HG03354 (cell line): ENCODE data around the gene DST.
"Not testable (repeated sequence)": the region's sequence is repeated elsewhere in the genome, so short reads cannot be mapped to it uniquely, and the experiment has no call there.

Source experiments
- ATAC-seq: cut with Tn5 transposase; IDR thresholded peaks from one replicate; pipeline ENCODE4 v1.9.1; 2021; ENCODE audit warnings: mild to moderate bottlenecking; ENCODE audit not compliant: unreplicated experiment, poor library complexity, severe bottlenecking

Gene DST

DNA sequence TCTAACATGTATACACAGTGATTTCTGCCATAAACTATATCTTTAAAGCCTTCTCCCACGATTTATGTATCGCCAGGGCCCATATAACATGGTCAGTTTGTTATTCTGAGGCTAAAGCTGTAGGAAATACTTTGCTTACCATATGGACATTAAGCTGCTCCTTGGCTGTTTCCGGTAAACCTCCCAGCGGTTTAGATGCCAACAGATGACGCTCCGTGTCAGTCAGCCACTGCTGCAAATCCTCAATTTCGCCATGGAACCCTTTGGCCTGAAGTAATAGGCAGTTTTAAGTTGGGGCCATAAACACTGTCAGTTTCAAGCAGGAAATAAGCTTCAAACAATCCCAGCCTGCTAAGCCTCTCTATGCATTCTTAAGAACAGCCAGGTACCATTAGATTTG, 145.4 kb downstream of the DST start:
- no peak for ATAC-seq

DNA sequence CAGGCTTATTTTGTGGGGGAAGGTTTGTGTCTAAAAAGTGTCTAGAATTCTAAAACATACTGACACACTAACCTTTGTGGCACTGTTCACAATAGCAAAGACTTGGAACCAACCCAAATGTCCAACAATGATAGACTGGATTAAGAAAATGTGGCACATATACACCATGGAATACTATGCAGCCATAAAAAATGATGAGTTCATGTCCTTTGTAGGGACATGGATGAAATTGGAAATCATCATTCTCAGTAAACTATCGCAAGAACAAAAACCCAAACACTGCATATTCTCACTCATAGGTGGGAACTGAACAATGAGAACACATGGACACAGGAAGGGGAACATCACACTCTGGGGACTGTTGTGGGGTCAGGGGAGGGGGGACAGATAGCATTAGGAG, 146.0 kb downstream of the DST start:
- not testable (repeated sequence) for ATAC-seq

DNA sequence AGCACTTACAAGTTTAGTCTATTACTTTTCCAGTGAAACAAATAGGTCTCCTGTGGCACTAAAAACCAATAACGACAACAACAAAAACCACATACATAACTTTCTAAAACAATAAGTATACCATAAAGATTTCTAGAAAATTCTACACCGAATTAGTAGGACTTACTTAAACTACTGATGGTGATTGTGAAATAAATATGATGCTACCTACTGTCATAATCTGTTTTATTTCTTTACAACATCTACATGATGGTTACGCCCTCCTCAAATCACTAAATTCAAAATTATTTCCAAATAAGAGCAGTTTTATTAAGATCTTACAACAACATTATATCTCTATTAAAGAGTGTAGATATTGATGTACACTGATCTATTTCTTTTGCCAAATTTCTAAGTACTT, 147.0 kb downstream of the DST start:
- no peak for ATAC-seq

DNA sequence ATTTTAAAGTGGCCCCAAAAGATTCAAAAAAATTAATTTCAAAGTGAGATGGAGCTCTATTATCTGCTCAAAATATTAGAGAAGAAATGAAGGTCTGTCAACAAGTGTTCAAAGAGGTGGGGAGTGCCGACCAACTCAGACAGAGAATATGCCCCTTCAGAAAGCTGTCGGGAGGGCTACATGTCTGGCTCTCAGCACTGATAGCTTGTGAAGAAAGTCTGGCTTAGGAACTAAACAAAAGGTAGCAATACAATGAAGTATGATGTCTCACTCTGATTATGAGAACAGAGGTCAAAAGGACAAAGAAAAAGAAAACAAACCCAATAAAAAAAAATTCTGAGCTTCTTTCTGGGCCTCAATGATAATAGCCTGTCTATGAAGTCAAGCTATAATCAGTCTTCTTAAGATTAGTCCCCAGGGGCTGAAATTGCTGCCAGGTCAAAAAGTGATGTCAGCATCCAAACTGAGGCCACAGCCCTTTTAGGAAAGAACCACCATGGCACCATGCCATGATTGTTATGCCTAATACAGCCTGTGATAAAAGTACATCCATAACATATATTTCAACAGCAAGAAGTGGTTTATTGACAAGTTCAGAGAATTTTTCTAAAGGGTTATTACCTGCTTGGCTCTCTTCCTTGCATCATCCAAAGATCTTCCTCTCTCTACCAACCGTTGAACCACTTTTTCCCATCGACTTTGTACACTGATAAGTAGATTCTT, 150.9 kb downstream of the DST start:
- no peak for ATAC-seq

DNA sequence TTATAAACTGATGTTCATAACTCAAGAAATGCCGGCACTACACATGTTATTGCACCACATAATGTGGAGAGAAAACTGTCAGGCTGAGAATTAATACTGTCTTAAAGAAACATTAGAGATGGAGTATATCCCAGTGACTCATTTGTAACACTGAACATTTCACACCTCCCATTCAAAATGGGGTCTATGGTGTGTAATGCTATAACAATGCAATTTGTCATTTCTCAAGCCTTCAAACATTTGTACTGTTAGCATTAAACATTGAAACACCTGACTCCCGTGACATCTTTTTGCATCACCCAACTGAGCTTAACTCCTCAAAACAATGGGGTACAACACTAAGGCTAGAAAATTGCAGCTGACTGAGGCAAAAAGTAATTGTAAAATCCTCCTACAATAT, 151.7 kb downstream of the DST start:
- no peak for ATAC-seq

DNA sequence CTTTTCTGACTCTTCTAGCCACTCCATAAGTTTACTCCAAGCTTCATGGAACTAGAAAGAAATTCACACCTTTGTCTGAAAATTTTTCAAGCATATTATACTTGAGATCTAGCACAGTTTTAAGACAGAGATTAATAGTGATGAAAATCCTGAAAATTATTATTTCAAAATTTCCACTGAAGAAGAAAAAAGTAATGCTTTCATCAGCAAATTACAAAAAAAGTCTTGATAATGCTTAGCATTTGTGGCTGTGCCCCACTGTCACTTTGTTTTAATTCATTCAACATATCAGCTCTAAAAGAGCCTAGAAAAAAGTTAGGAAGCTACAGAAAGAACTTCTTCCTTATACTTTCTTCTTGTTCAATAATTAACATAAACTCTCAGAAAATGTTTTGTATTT, 153.1 kb downstream of the DST start:
- ATAC-seq = no peak

DNA sequence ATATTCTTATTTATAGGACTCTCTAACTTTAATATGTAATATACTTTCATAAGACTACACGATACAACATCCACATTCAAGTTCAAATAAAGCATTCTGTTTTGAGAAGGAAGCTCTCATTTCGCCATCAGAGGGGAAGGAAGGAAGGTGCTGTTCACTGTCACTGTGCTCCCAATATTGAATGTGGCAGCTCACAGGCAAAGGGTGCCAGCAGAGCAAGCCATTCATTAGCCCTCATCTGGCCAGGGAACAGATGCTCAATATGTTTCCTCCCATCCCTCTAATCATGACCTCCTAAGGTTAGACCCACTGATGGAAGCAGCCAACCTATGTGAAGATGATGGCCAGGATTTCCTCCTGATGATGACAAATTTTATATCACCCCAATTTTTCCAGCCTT, 154.4 kb downstream of the DST start:
- no peak for ATAC-seq

DNA sequence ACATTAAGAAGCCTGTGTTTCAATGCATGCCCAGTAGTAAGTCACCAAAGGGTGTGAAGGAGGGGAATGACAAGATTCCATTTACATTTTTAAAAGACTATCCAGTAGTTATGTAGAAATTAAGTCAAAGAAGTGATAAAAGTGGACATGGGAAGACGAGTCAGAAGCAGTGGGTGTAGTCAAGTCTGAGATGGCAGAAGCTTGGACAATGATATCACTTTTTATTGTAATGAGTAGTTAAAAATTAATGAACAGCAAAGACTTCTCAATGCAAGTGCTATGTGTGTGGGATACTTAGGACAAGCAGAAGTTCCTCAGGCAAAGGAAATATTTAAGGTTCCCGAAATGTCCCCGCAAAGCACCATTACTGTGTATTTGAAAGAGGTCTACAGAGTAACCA, 156.0 kb downstream of the DST start:
- ATAC-seq = no peak

DNA sequence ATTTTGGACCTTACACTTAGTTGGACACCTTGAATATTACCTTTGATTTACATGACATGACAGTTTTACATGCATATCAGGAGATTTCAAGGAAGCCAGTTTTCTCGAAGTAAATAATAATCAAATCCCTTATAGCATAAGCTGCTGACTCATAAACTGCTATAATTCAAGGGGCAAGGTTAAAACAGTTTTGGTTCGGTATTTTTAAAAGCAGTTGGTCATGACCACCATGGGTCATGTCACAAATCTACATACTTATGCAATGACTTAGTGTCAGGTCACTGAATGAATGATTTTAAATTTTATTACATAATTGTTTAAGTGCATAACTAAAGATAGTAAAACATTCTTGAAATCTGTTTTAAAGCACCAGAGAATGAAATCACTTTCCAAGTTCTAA, 158.0 kb downstream of the DST start:
- no peak for ATAC-seq

DNA sequence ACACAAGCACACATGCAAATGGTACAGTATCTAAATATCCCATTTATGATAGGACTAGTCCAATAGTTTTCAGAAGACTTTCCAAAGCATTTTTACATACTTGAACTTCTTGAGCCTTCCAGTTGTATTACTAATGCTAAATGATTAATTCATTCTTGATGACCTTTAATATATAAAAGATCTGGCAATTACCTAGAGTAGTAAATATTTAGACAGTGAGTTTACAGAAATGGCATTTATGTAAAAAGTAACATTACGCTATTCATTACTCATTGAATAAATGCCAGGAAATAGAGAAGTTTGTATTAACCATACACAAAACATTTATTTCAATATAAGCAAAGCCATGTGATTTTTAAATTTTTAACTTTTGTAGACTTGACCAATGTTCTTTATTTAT, 158.8 kb downstream of the DST start:
- no peak for ATAC-seq

DNA sequence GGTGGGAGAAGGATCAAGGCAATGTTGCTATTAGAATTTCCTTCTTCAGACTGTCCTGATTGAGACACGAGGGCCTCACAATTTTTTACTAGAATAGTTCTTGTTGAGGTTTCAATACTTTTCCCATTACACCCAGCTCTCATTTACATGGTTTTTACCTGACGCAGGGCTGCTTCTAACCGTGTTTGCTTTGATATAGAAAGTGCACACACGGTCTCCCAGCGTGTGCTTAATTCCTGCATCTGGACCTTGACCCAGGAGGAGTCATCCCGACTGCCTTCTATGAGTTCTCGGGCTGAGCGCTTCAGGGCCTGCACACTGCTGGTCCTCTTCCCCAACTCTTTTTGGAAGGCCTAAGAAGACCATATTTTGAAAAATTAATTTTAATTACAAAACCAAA, 160.2 kb downstream of the DST start:
- no peak for ATAC-seq

DNA sequence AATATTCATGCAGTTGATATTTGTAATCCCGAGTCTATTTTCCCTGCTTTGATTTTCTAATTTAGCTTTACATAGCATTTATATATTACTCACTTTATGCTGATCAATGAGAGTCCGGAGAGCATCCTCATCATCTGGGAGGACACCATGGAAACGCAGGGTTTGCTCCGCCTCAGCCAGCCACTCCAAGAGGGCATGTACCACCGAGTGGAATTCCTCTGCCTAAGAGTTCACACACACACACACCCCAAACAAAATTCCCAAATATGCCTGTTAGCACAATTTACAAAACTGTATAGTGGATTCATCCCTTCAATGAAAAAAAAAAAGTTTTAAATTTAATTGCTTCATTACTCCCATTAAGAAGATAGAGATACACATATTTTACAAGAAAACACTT, 160.7 kb downstream of the DST start:
- no peak for ATAC-seq

DNA sequence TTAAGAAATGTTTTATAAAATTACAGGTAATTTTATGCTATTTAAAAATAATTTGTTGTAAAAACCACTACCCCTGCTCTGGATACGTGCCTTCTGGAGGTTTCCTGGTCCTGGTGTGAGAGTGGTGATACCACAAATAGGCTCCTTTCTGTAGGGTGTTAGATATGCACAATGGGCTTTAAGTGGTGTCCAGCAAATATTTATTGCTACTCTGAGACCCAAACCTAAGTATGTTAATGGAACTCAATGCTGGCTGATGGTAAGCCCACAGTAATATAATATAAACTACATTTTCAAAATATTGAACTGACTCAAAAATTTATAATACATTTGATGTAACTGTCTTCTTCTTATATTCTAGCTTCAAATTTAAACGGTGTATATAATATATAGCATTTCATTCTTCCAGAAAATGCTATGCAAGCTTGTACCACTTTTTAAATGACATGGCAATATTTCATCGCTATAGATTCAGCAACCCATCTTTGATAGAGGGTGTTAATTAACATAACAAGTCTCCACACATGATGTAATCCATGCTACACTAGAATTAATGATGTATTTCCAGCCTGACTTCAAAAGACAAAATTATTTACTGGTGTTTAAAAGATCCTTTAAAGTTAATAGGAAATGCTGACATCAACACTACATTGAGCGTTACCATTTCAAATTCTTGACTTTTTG, 161.9 kb downstream of the DST start:
- no peak for ATAC-seq

DNA sequence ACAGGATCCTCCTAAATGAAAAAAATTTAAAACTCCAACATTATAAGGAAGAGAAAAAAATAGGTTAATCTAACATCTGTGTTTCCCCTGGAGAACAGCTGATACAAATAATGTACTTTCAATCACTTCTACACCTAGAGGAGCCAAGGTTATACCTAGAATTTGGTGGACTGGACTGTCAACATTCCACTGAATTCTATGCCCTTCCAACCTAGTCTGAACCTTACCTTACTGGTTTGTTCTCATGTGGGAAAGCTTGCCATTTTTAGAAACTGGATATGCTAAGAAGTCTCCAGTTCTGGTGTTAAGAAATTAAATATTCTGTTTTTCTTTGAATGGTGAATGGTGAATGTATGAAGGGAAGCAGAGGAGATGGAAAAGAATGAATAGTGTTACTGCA, 162.4 kb downstream of the DST start:
- ATAC-seq = no peak

DNA sequence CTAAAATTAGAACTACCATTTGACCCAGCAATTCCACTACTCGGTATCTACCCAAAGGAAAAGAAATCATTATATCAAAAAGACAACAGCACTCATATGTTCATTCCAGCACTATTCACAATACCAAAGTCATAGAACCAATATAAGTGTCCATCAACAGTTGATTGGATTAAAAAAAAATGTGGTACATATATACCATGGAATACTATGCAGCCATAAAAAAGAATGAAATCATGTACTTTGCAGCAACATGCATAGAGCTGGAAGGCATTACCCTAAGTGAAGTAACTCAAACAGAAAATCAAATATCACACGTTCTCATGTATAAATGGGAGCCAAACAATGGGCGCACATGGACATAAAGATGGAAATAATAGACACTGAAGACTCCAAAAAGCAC, 163.3 kb downstream of the DST start:
- ATAC-seq = no peak

DNA sequence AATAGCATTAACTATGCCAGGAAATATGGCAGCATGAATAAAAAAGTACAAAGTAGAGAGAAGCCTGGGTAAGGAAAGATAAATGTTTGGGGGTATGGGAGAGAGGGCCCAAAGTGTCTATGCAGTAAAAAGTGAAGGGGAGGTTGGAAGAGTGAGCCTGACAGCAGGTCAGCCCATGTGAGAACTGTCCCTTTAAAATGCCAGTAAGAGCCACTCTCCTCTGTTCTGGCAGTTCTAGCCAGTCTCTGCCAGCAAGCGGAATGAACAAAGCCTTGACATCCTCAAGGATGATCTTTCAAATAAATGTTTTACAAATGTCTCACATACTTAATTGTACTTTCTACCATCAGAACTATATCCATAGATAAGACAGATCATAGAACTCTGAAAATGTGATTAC, 164.5 kb downstream of the DST start:
- no peak for ATAC-seq

DNA sequence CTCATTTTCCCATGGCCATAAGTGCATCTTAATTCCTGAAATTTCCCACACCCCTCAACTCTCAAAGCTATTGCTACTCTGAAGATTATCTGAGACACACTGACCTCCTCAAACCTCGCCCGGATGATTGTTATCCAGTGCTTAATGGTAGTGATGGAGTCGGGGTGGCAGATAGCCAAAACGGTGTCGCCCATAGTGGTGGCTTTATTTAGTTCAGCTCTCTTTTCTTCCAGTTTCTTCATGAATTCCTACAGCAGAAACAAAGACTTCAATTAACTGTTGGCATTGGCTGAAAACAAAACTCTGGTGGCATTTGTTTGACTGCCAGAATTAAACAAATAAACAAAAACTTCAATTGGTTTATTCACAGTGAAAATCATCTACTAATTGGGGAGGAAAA, 165.4 kb downstream of the DST start:
- no peak for ATAC-seq

DNA sequence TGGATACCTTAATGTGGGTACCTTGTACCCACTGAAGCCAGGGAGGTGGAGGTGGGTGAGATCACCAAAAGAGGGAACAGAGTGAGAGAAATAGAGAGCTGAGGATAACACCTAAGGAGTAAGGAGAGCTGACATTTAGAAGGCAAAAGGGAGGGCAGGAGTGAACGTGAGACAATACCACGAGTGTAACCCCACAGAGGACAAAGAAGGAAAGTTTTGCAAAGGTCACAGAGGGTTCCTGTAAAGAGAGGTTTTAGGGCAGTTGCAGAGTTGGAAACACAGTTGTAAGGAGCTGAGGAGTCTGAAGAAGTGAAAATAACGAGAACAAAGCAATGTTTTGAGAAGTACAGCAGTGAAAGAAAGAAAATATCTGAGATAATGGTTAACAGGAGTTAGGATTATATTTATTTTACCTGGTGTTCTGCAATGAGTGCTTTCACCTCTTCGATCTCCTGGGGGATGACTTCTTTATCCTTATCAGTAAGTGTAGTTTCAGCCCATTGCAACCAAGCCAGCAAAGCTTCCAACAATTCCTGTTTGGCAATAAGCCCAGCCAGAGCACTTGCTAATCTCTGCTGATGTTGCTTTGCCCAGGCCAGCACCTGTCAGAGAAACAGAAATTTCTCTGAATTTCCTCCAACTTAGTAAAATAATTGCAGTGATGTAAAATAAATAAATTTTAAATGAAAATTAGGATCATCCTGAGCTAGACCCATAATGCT, 166.8 kb downstream of the DST start:
- no peak for ATAC-seq

DNA sequence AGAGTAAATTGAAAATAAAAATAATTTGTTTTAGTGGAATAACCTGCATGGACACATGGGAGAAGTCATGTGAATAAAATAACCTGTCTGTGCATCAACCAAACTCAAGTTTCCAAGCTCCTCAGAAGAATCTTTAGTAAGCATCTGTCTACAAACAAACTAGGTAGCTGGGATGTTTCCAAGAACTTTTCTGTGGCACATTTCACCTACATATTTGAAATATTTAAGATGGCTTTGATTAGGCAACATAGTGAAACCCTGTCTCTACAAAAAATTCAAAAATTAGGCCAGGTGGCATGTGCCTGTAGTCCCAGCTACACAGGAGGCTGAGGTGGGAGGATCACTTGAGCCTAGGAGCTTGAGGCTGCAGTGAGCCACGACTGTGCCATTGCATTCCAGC, 168.2 kb downstream of the DST start:
- no peak for ATAC-seq

DNA sequence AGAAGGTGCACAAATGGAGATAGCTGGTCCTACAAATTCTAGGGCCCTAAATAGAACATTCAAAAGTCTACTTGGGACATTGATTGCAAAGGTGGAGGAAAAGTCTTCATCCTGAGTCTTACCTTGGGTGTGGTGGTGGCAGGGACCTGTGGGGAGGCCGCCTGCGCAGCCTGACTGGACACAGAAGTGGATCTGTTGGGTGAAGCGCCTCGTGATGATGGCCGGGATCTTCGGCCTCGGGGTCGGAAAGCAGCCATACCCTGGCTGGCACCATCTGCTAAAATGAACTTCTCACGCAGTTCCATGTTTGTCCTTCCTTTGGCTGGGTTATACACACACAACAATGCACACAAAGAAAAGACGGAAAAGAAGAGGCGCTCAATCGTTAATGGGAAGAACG, 179.2 kb downstream of the DST start:
- no peak for ATAC-seq
